HG03521 (cell line): ENCODE results near the gene PPP1R8.
"Not testable (repeated sequence)": the region's sequence is repeated elsewhere in the genome, so short reads cannot be mapped to it uniquely, and the experiment has no call there.

Source experiments
- ATAC-seq: cut with Tn5 transposase; IDR thresholded peaks from one replicate; pipeline ENCODE4 v1.9.1; 2021; ENCODE audit warnings: mild to moderate bottlenecking, moderate library complexity; ENCODE audit not compliant: unreplicated experiment

Gene PPP1R8

DNA sequence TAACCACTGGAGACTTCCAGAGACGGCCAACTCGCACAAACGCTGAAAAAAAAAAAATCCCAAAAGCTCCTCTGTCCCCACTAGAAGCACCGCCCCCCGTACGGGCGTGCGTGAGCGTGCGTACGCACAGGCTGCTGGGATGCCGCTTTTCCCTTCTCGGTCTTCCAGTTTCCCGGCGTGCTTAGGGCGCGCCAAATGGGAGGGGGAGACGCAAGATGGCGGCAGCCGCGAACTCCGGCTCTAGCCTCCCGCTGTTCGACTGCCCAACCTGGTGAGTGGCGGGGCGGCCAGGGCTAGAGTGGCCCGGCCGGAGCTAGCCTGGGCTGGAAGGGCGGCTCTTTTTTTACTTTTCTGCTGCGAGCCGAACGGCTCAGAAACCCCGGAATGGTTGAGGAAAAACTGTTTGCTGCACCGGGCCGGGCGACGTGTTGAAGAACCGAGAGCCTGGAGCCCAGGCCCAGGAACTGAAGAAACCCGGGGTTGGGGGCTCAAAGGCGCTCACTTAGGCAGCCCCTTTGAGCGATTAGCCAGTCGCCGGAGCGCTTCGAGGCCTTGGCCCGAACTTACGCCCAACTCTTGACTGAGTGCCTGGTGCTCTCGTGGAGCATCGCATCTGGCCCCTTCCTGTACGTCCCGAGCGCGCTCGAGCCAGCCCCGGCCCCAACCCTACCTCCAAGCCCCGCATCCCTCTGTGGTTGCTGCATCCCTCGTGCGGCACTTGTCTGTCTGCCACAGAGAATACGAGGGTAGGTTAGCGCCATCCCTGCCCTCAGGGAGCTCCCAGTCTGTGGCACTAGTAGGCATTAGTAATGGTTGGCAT is at the start of gene PPP1R8:
TSS of gene PPP1R8 (plus strand) at position 162 of the 820 bp plus-strand sequence. CDS start at position 216, 54 bp downstream.
- ATAC-seq = peak; percentile 90

DNA sequence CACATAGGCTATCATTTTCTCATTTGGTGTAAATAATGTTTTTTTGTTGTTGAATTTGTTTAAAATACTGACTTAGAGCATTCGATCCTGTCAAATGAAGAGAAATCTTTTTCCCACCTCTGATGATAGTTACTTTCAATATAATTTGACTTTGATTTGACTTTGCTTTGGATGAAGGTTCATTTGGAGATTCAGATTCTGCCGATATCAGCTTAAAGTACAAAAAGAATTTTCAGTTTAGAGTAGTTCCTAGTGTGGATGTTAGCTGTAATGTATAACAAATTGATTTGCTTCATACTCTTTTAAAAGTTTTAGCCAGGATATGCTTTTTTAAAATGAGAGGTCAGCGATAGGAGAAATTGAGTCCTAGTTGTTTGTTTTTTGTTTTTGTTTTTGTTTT is 47.6 kb upstream of the PPP1R8 start:
- no peak for ATAC-seq

DNA sequence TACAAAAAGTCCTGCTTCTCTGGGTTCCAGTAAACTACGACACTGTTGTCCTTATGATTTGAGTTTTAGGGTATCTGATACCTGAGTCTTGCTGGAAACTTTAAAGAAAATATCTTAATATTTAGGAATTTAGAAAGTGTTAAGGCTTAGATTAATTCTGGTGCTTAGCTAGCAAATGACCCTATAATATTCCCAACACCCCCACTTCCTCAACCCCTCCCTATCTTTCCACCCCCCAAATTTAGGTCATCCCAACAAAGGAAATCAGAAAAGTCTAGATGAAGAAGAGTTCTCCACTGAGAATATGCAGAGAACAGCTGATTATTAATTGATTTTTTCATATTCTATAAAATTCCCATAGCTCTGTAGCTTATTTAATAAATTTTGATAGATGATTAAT is 45.9 kb upstream of the PPP1R8 start:
- ATAC-seq = no peak

DNA sequence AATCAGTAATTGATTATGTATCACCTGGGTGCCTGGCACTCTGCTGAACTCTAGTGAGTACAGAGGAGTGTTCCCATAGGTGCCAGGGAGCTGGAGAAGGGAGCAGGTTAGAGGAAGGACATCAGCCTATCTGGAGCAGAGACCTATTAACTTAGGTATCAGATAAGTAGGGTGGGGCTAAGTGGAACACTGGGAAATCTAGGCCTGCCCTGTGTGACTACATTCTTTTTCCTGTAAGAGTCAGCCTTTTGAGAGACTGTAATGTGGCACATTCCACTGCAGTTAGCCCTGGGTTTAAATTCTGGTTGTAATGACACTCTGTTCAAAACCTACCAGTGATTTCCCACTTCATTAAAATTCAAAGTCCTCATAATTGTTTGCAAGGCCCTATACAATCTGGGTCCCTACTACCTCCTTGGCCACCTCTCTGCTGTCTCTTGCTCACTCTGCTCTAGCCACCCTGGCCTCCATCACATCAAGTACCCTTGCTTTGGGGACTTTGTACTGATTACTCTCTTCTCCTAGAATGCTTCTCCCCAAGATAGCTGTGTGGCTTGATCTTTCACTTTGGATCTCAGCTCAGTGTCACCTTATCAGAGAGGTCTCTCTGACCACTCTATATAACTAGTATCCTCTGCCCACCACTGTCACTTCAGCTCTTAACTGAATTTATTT is 44.7 kb upstream of the PPP1R8 start:
- ATAC-seq = no peak

DNA sequence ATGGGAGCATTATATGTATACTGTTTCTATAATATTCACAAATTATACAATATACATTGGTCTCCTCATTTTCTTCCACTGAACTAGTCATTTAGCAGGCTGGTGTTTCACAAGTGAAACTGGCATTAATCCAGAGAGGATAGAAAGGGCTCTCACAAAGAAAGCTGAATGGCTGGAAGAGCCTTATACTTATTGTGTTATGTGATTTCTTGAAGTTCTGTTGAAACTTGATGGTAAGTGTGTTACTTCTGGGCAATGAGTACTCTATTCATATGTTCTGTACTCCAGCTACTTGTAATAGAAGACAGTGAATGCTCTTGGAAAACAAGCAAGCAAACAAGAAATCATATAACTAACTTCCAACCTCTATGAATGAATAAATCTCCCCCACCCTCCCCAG is 42.7 kb upstream of the PPP1R8 start:
- ATAC-seq = no peak

DNA sequence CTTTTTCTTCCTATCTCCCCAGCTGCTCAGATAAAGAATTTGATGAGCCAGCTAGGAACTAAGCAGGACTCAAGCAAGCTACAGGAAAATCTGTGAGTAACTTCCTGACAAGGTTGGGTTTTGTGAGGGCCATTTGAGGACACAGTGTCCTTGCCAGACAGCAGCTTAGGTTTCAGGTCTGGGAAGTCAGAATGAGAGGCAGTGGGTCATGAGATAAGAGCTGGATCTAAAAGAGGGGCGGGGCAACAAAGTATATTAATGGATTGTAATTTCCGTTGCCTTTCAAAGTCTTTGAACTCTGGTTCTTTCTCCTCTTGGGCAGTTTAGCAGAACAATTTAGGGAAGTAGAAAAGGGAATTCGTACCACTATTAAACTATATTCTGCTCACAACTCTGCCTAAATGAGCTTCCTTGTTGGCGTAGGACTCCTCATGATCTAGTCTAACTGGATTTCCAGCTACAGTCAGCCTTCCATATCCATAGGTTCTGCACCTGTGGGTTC is 41.0 kb upstream of the PPP1R8 start:
- ATAC-seq = no peak

DNA sequence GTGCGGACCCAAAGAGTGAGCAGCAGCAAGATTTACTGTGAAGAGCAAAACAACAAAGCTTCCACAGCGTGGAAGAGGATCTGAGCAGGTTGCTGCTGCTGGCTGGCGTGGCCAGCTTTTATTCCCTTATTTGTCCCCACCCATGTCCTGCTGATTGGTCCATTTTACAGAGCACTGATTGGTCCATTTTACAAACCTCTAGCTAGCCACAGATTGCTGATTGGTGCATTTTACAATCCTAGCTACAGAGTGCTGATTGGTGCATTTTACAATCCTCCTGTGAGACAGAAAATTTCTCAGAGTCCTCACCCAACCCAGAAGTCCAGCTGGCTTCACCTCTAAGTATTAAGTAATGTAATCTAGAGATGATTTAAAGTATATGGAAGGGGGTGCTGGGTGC is 40.3 kb upstream of the PPP1R8 start:
- ATAC-seq = not testable (repeated sequence)

DNA sequence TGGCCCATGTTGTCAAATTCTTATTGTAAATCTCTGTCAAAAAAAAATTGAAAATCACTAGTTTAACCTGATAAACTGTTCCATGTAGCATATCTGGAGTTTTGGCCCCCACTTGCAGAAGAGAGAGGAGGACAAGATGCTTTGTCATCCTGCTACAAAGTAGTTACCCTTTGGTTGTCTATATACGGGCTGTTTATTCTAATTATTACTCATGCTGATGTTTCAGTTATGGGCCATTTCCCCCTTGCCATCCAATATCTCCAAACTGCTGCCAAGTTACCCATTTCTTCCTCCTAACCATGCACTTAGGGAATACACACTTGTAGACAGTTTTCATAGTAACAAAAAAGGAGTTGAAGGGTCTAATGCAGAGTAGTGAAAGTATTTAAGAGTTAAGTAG is 35.0 kb upstream of the PPP1R8 start:
- ATAC-seq = no peak

DNA sequence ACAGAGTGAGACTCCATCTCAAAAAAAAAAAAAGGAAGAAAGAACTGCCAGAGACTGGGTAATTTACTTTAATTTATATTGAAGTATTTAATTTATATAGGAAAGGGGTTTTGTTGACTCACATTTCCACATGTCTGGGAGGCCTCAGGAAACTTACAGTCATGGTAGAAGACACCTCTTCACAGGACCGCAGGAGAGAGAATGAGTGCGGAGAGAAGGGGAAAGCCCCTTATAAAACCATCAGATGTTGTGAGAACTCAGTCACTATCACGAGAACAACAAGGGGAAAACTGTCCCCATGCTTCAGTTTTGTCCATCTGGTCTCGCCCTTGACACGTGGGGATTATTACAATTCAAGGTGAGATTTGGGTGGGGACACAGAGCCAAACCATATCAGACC is 25.8 kb upstream of the PPP1R8 start:
- no peak for ATAC-seq

DNA sequence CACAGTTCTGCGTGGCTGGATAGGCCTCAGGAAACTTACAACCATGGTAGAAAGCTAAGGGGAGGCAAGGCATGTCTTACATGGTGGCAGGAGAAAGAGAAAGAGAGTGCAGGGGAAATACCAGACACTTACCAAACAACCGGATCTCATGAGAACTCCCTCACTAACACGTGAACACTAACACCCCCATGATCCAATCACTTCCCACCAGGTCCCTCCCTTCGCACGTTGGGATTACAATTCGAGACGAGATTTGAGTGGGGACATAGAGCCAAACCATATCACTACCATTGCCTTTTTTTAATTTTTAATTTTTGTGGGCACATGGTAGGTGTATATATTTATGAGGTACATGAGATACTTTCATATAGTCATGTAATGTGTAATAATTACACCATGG is 23.8 kb upstream of the PPP1R8 start:
- no peak for ATAC-seq

DNA sequence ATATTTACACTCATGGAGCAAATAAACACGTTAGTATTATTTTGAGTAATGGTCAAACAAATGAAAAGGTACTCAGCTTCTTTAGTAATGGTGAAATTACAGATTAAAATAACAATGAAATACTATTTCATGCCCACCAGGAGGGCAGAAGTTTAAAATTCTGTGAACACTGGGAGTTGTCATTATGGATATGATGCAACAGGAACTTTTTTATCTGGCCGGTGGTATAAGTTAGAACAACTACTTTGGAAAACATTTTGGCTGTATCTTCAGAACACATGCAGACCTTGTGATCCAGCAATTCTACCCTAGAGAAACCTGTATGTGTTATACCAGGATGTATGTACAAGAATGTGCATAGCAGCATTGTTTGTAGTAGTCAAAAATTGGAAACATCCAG is 23.2 kb upstream of the PPP1R8 start:
- no peak for ATAC-seq

DNA sequence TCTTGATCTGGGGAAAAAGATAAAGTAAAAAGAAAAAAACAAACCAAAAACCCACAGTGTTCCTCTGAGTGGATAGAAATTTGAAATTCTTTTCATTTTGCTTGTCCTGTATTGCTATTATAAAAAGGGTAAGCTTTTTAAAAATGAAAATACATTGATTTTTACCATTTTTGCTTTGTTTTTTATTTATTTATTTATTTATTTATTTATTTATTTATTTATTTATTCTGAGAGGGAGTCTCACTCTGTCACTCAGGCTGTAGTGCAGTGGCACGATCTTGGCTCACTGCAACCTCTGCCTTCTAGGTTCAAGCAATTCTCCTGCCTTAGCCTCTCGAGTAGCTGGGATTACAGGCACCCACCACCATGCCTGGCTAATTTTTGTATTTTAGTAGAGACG is 22.5 kb upstream of the PPP1R8 start:
- ATAC-seq = not testable (repeated sequence)

DNA sequence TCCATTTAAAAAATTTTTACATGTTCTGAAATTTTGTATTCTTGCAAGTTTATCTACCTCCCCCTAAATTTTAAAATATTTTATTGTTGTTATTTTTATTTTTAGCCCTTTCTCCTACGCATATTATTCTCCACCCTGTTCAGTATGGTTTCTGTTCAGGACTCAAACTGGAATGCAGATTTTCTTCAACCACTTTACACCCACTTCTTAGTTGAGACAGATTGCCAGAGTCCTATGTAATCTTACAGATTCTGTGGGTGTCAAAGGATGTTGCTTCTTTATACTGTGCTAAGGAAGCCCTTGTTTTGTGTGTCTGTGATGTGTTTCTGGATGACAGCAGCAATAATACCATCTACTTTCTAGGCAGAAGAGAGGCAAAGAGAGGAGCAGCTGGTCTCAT is 20.7 kb upstream of the PPP1R8 start:
- no peak for ATAC-seq

DNA sequence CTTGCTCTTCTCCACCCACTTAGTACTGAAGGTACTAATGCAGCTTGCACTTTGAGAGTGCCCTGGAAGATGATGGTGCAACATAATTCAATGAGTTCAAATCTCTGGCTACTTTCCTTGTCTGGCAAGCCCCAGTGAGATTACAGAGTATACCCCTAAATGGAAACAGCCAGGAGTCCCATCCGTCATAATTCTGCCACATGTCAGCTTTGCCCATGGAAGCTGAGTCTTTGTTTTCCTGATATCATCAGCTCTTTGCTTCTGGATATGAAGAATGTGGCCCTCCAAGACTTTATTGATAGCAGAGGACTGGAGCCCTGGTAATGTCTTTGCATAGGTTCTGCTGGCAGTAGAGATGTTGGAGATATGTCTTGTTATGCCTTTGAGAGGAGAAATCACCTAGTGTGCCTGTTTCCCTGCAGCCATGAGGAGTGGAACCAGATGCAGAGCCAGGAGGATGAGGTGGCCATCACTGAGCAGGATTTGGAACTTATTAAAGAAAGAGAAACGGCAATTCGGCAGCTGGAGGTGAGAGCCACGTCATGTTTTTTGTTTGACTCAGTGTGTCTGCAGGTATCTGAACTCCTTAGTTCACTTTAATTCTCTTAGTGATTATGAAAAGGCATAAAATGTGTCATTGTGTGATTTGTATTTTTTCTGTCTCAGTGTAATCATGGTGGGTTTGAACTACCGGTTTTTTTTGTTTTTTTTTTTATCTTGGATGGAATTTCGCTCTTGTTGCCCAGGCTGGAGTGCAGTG is 18.7 kb upstream of the PPP1R8 start:
- no peak for ATAC-seq

DNA sequence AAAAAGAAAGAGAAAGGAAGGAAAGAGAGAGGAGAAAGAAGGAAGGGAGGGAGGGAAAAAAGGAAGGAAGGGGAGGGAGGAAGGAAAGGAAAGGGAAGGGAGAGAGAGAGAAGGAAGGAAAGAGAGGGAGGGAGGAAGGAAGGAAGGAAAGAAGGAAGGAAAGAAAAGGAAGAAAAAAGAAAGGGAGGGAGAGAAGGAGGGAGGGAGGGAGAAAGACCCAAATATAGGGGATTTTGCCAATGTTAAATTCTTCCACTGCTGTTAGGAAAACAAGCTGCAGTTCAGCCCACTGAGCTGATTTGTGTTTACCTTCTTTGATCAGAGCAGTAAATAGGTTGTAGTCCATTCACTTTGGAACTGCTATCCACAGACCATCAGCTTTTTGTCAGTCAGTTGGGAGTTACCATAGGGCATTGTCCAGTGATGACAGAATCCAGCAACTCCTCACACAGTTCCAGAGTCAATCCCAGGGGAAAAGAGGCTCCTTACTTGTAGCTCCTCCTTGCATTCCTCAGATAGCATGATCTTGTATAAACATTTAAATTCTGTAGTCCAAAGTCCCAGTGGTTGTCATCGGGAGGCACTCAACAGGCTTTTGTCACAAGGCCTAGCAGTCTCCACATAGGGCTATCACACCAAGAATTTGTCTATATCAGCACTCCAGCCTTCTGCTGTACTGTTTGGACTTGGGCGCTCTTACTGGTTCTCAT is 13.5 kb upstream of the PPP1R8 start:
- ATAC-seq = no peak

DNA sequence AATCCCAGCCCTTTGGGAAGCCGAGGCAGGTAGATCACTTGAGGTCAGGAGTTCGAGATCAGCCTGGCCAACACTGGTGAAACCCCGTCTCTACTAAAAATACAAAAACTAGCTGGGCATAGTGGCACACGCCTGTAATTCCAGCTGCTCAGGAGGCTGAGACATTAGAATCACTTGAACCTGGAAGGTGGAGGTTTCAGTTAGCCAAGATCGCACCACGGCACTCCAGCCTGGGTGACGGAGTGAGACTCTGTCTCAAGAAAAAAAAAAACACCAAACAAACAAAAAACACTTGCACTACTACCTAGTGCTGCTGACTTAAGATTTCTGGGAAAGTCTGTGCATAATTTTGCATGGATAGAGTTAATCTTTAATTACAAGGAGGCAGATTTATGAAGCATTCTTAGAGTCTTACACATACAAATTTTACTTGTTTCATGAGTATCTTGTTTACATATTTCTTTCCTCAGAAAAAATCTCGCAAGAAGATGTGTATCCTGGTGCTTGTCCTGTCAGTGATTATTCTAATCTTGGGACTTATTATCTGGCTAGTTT is 8.7 kb upstream of the PPP1R8 start:
- ATAC-seq = no peak

DNA sequence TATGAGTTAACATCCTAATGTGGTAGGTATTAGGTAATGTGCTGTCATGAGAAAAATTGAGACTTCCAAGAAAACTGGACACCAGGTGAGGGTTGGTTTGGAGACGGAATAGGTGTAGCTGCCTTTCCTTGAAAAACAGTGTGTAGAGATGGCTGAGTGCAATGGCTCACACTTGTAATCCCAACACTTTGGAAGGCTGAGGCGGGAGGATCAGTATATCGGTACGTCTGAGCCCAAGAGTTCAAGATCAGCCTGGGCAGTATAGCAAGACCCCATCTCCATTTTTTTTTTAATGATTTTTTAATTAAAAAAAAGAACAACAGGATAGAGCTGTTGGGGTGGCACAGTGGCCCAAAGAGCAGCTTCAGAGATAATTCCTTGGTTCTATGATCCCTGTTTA is 6.8 kb upstream of the PPP1R8 start:
- ATAC-seq = no peak

DNA sequence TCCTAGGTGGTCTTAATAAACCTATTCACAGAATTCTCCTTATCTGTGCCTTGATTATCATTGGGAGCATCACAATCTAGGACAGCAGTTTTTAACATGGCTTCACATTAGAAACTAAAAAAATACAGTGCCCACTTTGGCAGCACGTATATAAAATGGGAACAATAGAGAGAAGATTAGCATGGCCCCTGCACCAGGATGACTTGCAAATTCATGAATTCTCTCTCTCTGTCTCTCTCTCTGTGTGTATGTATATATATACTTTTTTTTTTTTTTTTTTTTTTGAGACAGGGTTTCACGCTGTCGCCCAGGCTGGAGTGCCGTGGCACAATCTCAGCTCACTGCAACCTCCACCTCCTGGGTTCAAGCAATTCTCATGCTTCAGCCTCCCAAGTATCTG is 6.2 kb upstream of the PPP1R8 start:
- ATAC-seq = no peak

DNA sequence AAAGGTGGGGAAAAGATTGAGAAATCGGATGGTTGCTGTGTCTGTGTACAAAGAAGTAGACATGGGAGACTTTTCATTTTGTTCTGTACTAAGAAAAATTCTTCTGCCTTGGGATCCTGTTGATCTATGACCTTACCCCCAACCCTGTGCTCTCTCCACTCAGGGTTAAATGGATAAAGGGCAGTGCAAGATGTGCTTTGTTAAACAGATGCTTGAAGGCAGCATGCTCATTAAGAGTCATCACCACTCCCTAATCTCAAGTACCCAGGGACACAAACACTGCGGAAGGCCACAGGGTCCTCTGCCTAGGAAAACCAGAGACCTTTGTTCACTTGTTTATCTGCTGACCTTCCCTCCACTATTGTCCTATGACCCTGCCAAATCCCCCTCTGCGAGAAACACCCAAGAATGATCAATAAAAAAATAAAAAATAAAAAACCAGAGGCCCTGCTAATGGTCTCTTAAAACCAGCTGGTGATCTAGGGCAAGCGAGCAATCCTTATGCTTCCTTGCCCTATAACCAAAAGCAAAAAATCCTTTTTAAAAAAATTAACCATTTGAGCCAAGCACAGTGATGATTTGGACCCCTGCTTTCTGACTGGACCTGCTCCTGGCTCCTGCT is 1.1 kb upstream of the PPP1R8 start:
- not testable (repeated sequence) for ATAC-seq
